H1 (cell line): ENCODE data around the gene RFT1. TPM values are rescaled to one million over a fixed set of nuclear protein-coding genes. Genes with fewer than 3 reads are reported as not detected.
A peak's percentile ranks its signal among the peaks of the same experiment; 100 is the strongest.

ENCODE experiments used
- CTCF ChIA-PET: fragments of 300-600 bp; sonication (Branson Sonifier 250); formaldehyde crosslinking; loops from one replicate; lab custom pipeline; 2021; ENCODE audit not compliant: partially characterized antibody; lab: Charles Lee
- POLR2A ChIA-PET: fragments of 300-600 bp; sonication (Branson Sonifier 250); formaldehyde crosslinking; loops from one replicate; lab custom pipeline; 2021; ENCODE audit warnings: inconsistent platforms; ENCODE audit not compliant: partially characterized antibody; lab: Charles Lee
- DNase-seq, 2 experiments: peaks; one replicate each; pipeline versions ENCODE4 v3.0.0 to v3.0.0-alpha.2; 2010 to 2022; ENCODE audit warnings: low spot score in 2 of 2, low read depth in 1 of 2, mixed read lengths in 1 of 2
- FAIRE-seq: peaks from 2 replicates; lab custom pipeline; 2011; peaks lifted over from hg19 to GRCh38; lab: Jason Lieb, UNC
- H2AFZ ChIP-seq: 2 replicates; pipeline ENCODE4 v1.8.1; 2012; ENCODE audit warnings: low read length, inconsistent platforms
- H2AK5ac ChIP-seq: 2 replicates; pipeline ENCODE4 v1.6.1; 2013; ENCODE audit warnings: low read depth, low read length
- H2BK120ac ChIP-seq: replicated peaks from 2 replicates; pipeline ENCODE3; 2013; ENCODE audit warnings: low read depth, low read length, inconsistent platforms
- H2BK12ac ChIP-seq: 2 replicates; pipeline ENCODE4 v1.6.1; 2013; ENCODE audit warnings: low read depth, low read length
- H2BK15ac ChIP-seq: 2 replicates; pipeline ENCODE4 v1.6.1; 2013; ENCODE audit warnings: low read length
- H2BK20ac ChIP-seq: 2 replicates; pipeline ENCODE4 v1.6.1; 2013; ENCODE audit warnings: low read length
- H2BK5ac ChIP-seq: 2 replicates; pipeline ENCODE4 v1.6.1; 2013; ENCODE audit warnings: low read depth, low read length
- H3K14ac ChIP-seq: 2 replicates; pipeline ENCODE4 v1.6.1; 2013; ENCODE audit warnings: inconsistent platforms; ENCODE audit not compliant: insufficient read length
- H3K18ac ChIP-seq: 2 replicates; pipeline ENCODE4 v1.6.1; 2013; ENCODE audit warnings: low read length; ENCODE audit errors: extremely low read depth
- H3K23ac ChIP-seq: 2 replicates; pipeline ENCODE4 v1.6.1; 2013; ENCODE audit warnings: inconsistent platforms; ENCODE audit not compliant: insufficient read length
- H3K23me2 ChIP-seq: 2 replicates; pipeline ENCODE4 v1.6.1; 2013; ENCODE audit warnings: low read depth, low read length
- H3K27ac ChIP-seq: 2 replicates; pipeline ENCODE4 v1.6.1; 2011; ENCODE audit warnings: low read depth, low read length, inconsistent platforms
- H3K27me3 ChIP-seq, 4 experiments: replicated peaks in 1 of 4; 1 replicate in 1 of 4; 2 replicates in 3 of 4; pipeline versions ENCODE4 v1.6.1 to v1.8.1; 2011 to 2013; ENCODE audit warnings: low read length in 3 of 4, mild to moderate bottlenecking in 3 of 4, inconsistent platforms in 2 of 4, mixed read lengths in 2 of 4, moderate library complexity in 1 of 4; ENCODE audit not compliant: control insufficient read depth in 3 of 4, insufficient read depth in 3 of 4; ENCODE audit errors: extremely low read depth in 1 of 4
- H3K36me3 ChIP-seq, 4 experiments: 2 replicates each; pipeline versions ENCODE4 v1.6.1 to v1.8.1; 2011 to 2013; ENCODE audit warnings: mild to moderate bottlenecking in 4 of 4, low read length in 3 of 4, moderate library complexity in 2 of 4, control low read depth in 1 of 4, inconsistent platforms in 1 of 4; ENCODE audit not compliant: insufficient read depth in 4 of 4, control insufficient read depth in 2 of 4
- H3K4ac ChIP-seq: replicated peaks from 2 replicates; pipeline ENCODE3; 2013; ENCODE audit warnings: low read length, low read depth, mixed read lengths, inconsistent platforms; ENCODE audit not compliant: insufficient read length
- H3K4me1 ChIP-seq, 4 experiments: replicated peaks in 1 of 4; 1 replicate in 1 of 4; 2 replicates in 3 of 4; pipeline versions ENCODE4 v1.6.1 to v1.8.1; 2011 to 2013; ENCODE audit warnings: low read length in 3 of 4, inconsistent platforms in 2 of 4, mixed read lengths in 1 of 4; ENCODE audit not compliant: insufficient read depth in 4 of 4, control insufficient read depth in 3 of 4
- H3K4me2 ChIP-seq, 2 experiments: 2 replicates each; pipeline versions ENCODE4 v1.6.1 to v1.8.1; 2011 to 2013; ENCODE audit warnings: low read depth in 2 of 2, low read length in 2 of 2, control low read depth in 1 of 2, inconsistent platforms in 1 of 2, mild to moderate bottlenecking in 1 of 2; ENCODE audit not compliant: insufficient read depth in 1 of 2
- H3K4me3 ChIP-seq, 4 experiments: fragments of 200-600, 300-600 bp in 1 of 4; sonication (generic), shearing (Covaris generic), sonication (Bioruptor Twin) in 1 of 4; 2 replicates each; pipeline versions ENCODE4 v1.5.1 to v1.8.1; 2011 to 2016; ENCODE audit warnings: low read length in 4 of 4, low read depth in 3 of 4, control low read depth in 2 of 4, inconsistent platforms in 2 of 4, mild to moderate bottlenecking in 2 of 4, mixed read lengths in 1 of 4, moderate library complexity in 1 of 4; ENCODE audit not compliant: insufficient read depth in 2 of 4; ENCODE audit errors: extremely low read depth in 1 of 4
- H3K56ac ChIP-seq: replicated peaks from 2 replicates; pipeline ENCODE3; 2013; ENCODE audit warnings: low read depth, mild to moderate bottlenecking, mixed read lengths, low read length, inconsistent platforms; ENCODE audit not compliant: insufficient read length
- H3K79me1 ChIP-seq: 2 replicates; pipeline ENCODE4 v1.6.1; 2013; ENCODE audit warnings: low read depth, low read length, control low read depth
- H3K79me2 ChIP-seq, 2 experiments: 2 replicates each; pipeline versions ENCODE4 v1.6.1 to v1.8.1; 2012 to 2013; ENCODE audit warnings: low read length in 2 of 2, mild to moderate bottlenecking in 2 of 2, inconsistent platforms in 1 of 2; ENCODE audit not compliant: insufficient read depth in 2 of 2, control insufficient read depth in 1 of 2
- H3K9ac ChIP-seq, 4 experiments: replicated peaks in 1 of 4; 1 replicate in 1 of 4; 2 replicates in 3 of 4; pipeline versions ENCODE4 v1.6.1 to v1.8.1; 2011 to 2013; ENCODE audit warnings: low read depth in 3 of 4, low read length in 3 of 4, control low read depth in 2 of 4, mild to moderate bottlenecking in 2 of 4, moderate library complexity in 2 of 4, inconsistent platforms in 1 of 4; ENCODE audit errors: extremely low read depth in 1 of 4
- H3K9me3 ChIP-seq, 2 experiments: 2 replicates each; pipeline versions ENCODE4 v1.6.1 to v1.8.1; 2012 to 2013; ENCODE audit warnings: mild to moderate bottlenecking in 2 of 2, moderate library complexity in 2 of 2, control low read depth in 1 of 2, inconsistent platforms in 1 of 2, low read depth in 1 of 2, low read length in 1 of 2, mixed read lengths in 1 of 2; ENCODE audit not compliant: insufficient read depth in 2 of 2
- H4K20me1 ChIP-seq, 2 experiments: replicated peaks in 1 of 2; 2 replicates each; pipeline versions ENCODE3 to v1.8.1; 2011 to 2013; ENCODE audit warnings: inconsistent platforms in 2 of 2, low read length in 2 of 2, mild to moderate bottlenecking in 1 of 2; ENCODE audit not compliant: insufficient read depth in 2 of 2, control insufficient read depth in 1 of 2
- H4K5ac ChIP-seq: 2 replicates; pipeline ENCODE4 v1.6.1; 2013; ENCODE audit warnings: low read length, low read depth, mixed read lengths, inconsistent platforms; ENCODE audit not compliant: insufficient read length
- H4K8ac ChIP-seq: 2 replicates; pipeline ENCODE4 v1.8.0; 2013; ENCODE audit warnings: mild to moderate bottlenecking, moderate library complexity, low read length, inconsistent platforms; ENCODE audit not compliant: insufficient read depth; ENCODE audit errors: extremely low read depth
- H4K91ac ChIP-seq: replicated peaks from 2 replicates; pipeline ENCODE3; 2013; ENCODE audit warnings: low read length, mixed read lengths, inconsistent platforms; ENCODE audit not compliant: insufficient read length
- NRF1 ChIP-seq: IDR thresholded peaks from 2 replicates; pipeline ENCODE4 v1.6.1; 2011; ENCODE audit warnings: mild to moderate bottlenecking, low read depth, low read length, improper control_type of control experiment
- SIN3A ChIP-seq, 2 experiments: IDR thresholded peaks in 1 of 2; conservative IDR thresholded peaks in 1 of 2; 2 replicates each; pipeline ENCODE4 v1.6.1; 2011 to 2012; ENCODE audit warnings: low read length in 2 of 2, improper control_type of control experiment in 1 of 2, low read depth in 1 of 2, mild to moderate bottlenecking in 1 of 2
- ZNF274 ChIP-seq: IDR thresholded peaks from 2 replicates; pipeline ENCODE4 v1.7.0; 2012; ENCODE audit warnings: low read length, borderline replicate concordance; ENCODE audit errors: extremely low read depth
- WGBS, 2 experiments: shearing (Covaris generic) in 1 of 2; methylation state at CpG; one replicate each; pipeline versions ENCODE4 v1.1.6 to v1.1.7; 2013 to 2015; ENCODE audit warnings: low lambda C conversion rate in 2 of 2, mixed read lengths in 2 of 2, inconsistent platforms in 1 of 2, low coverage in 1 of 2, missing lambda C conversion rate in 1 of 2; ENCODE audit not compliant: insufficient replicate concordance in 2 of 2, insufficient coverage in 1 of 2, insufficient read length in 1 of 2; ENCODE audit errors: extremely low coverage in 1 of 2, missing lambda C conversion rate in 1 of 2; 5-methylcytosine and 5-hydroxymethylcytosine counted together
- polyA plus RNA-seq, 7 experiments: library from polyadenylated mRNA; depleted of rRNA in 3 of 7; stranded (reverse) in 5 of 7; unstranded in 2 of 7; fragments of >200 nt in 5 of 7; fragments of 200-250 nt in 2 of 7; gene quantifications; 1 replicate in 5 of 7; 2 replicates in 1 of 7; 4 replicates in 1 of 7; pipeline versions ENCODE4 v1.2.1 to v1.2.3, GENCODE V29; 2011 to 2013; ENCODE audit warnings: missing spikeins in 2 of 7, mixed read lengths in 2 of 7
- total RNA-seq: library from RNA; stranded (reverse); fragmentation: NEBNext Ultra II Directional; extraction: Animal tissue kit (Norgen Biotek cat#: 25700); gene quantifications from 2 replicates; pipeline ENCODE4 v1.2.1, GENCODE V29; 2021

Gene RFT1
- total and polyA plus RNA-seq, 2 of the 8 experiments (the other 6 are each of a cell fraction or from before 2014, with no cell fraction given), result 27.7 to 42.4 TPM

DNA sequence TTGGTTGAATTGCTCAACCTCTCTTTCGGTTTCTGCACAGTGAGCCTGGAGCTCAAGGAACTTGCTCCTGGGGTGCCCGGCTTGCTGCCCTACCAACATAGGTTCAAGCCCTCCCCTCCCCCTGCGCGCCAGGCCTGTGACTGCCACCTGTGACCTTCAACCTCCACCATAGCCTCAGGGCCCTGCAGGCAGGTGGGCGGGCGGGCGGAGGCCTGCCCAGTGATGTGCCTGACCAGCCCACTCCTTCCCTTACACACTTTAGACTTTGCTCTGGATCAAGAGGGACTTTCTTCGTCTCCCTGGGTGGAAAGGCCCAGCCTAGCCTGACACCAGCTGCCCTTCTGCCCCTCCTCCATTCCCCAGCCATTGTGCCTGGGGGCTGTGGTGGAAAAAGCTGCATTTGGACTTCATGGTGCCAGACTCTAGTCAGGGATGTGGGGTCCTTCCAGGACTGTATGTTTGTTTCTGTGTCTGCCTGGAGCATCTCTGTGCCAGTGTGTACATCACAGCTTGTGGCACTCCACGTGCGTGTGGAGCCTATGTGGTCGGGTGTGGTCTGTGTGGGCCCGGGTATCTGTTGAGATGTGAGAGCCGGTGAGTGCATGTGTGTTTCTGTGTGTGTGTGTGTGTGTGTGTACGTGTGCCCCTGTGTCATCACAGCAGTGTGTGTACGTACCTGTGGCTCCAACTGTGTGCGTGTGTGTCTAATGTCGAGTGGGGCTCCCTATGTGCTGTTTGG lies 40.3 kb upstream of the RFT1 start:
- Histone ChIP-seq H3K56ac (no peak overlapping the region), H4K8ac (0 out of 2 replicates have a peak overlapping the region, but pooled peaks have one; percentile 43), H2BK12ac (peak overlapping the region; percentile 72; the same call in 1 of the 2 replicates), H4K20me1 (peaks cover 4 to 18% of the 10 kb centered on the region in 2 experiments), H3K27me3 (no peaks in the 10 kb centered on the region), H3K27ac (no peak overlapping the region), H3K36me3 (no peaks in the 10 kb centered on the region), H2BK120ac (no peak overlapping the region), H3K4me2 (no peak overlapping the region; a peak in 1 of 4 replicates), H3K9ac (no peak overlapping the region), H3K4me1 (peaks cover 3 to 50% (median 35%) of the 10 kb centered on the region in 4 experiments), H3K4me3 (no peak overlapping the region), H2BK5ac (peak overlapping the region; percentile 85), H3K18ac (peak overlapping the region; percentile 48; the same call in 1 of the 2 replicates), H4K91ac (peak overlapping the region; percentile 99), H2AFZ (no peak overlapping the region), H2BK20ac (peak overlapping the region; percentile 75; the same call in 1 of the 2 replicates), H3K9me3 (no peaks in the 10 kb centered on the region), H3K23ac (no peak overlapping the region), H3K4ac (no peak overlapping the region), H4K5ac (no peak overlapping the region), H3K79me1 (peaks cover 14% of the 10 kb centered on the region), H2BK15ac (peak overlapping the region; percentile 100), H2AK5ac (peak overlapping the region; percentile 97), H3K23me2 (no peaks in the 10 kb centered on the region; the same call in 1 of the 2 replicates), H3K14ac (no peak overlapping the region), H3K79me2 (no peaks in the 10 kb centered on the region; a peak in 1 of 4 replicates)
- DNase-seq, result no peak
- CTCF ChIA-PET, result interaction anchor here (0.7 to 5.9 kb wide), 13 partner anchors 10 to 377 kb away, joined by 3 to 50 read pairs (median 4); partner anchors contain the start of gene RFT1
- no peak for FAIRE-seq
- TF ChIP-seq ZNF274 (no peak), NRF1 (no peak), SIN3A (conservative IDR thresholded peaks at IDR 0.05 in 1 of 2, IDR thresholded peaks at IDR 0.05 in 1 of 2; ENCODE audit: low read depth in 1 of 2, low read length in 2 of 2) (no peak)
- POLR2A ChIA-PET, result interaction anchor here (0.7 to 7.9 kb wide), 6 partner anchors 10 to 47 kb away, joined by 3 to 56 read pairs (median 3); partner anchors contain the start of gene PRKCD
- WGBS, 2 experiments, result 86% methylated on average over 17 of the region's 17 CpGs; no CpG with 5 or more reads in 1 of the 2 experiments
